ENCODE data around the gene PTPRM. TPM values are rescaled to one million over a fixed set of nuclear protein-coding genes. Genes with fewer than 3 reads are reported as not detected.

Gene PTPRM
- total and polyA plus RNA-seq, 2 experiments from 2014 or later = 30.9 to 62.8 TPM

- 0 out of 2 replicates have a peak, but pooled peaks cover 5% of the 10 kb centered on the region for H3K4me1 ChIP-seq (ENCODE audit: insufficient read depth)
- H3K9me3 ChIP-seq (ENCODE audit: low read depth) = no peaks in the 10 kb centered on the region
- no peaks in the 10 kb centered on the region for H3K9me2 ChIP-seq (ENCODE audit: insufficient read depth)
- no peak for DNase-seq
- no peak overlapping the region for H3K27ac ChIP-seq
- no peaks in the 10 kb centered on the region for H3K36me3 ChIP-seq (ENCODE audit: low read depth)
- in situ Hi-C loops (cut with MboI) = no loop called here
- no peaks in the 10 kb centered on the region for H4K20me1 ChIP-seq (ENCODE audit: insufficient read depth)
- H3K4me2 ChIP-seq (ENCODE audit: unreplicated experiment) = no peak overlapping the region
- no peaks in the 10 kb centered on the region for H3K79me2 ChIP-seq (ENCODE audit: insufficient read depth)
- no peak overlapping the region for H2AFZ ChIP-seq
- WGBS, 2 experiments (ENCODE audit: low coverage in 1 of 2, low lambda C conversion rate in 2 of 2, missing lambda C conversion rate in 2 of 2) = 67 to 70% methylated on average over 3 of the region's 3 CpGs
- no peak overlapping the region for H3K9ac ChIP-seq
- H3K4me3 ChIP-seq = no peak overlapping the region
- no peaks in the 10 kb centered on the region for H3K27me3 ChIP-seq (replicated peaks; ENCODE audit: insufficient read depth)
- TF ChIP-seq EZH2phosphoT487 (IDR thresholded peaks at IDR 0.05; ENCODE audit: insufficient read depth, low read depth) = no peak
- TF ChIP-seq EZH2 (IDR thresholded peaks at IDR 0.05; ENCODE audit: insufficient read depth, poor library complexity, severe bottlenecking) = no peak
- H3F3A ChIP-seq (ENCODE audit: insufficient read depth) = no peaks in the 10 kb centered on the region
Observed at GRCh38 chr18:7931763-7932162, 364.6 kb downstream of the PTPRM start.

DNA sequence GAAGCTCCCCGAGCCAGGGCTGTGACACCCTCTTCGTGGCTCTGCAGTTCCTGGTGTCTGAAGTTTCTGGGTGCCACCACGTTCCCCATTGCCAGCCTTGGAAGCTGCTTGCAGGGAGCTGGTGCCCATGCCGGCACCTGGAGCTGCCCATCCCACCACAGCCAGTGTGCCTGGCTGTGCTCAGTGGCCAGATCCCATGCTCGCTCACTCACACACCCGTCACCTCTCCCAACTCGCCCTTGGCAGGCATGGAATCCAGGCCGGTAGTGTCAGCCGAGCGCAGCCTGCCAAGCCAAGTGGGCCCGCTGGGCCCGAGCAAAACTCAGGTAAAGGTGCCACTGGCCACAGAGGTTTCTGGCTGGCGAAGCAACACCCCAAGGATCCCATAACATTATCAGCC lies 370.2 kb downstream of the PTPRM start:
- no peak for DNase-seq
- Histone ChIP-seq H4K20me1 (ENCODE audit: insufficient read depth) (no peaks in the 10 kb centered on the region), H3K4me1 (ENCODE audit: insufficient read depth) (no peaks in the 10 kb centered on the region), H3K4me3 (no peak overlapping the region), H3F3A (ENCODE audit: insufficient read depth) (no peaks in the 10 kb centered on the region), H3K27ac (no peak overlapping the region), H3K27me3 (replicated peaks; ENCODE audit: insufficient read depth) (no peaks in the 10 kb centered on the region), H3K9me2 (ENCODE audit: insufficient read depth) (no peaks in the 10 kb centered on the region), H2AFZ (no peak overlapping the region), H3K36me3 (ENCODE audit: low read depth) (no peaks in the 10 kb centered on the region), H3K9ac (no peak overlapping the region), H3K4me2 (ENCODE audit: unreplicated experiment) (no peak overlapping the region), H3K9me3 (ENCODE audit: low read depth) (no peaks in the 10 kb centered on the region), H3K79me2 (ENCODE audit: insufficient read depth) (no peaks in the 10 kb centered on the region)
- TF ChIP-seq EZH2 (IDR thresholded peaks at IDR 0.05; ENCODE audit: insufficient read depth, poor library complexity, severe bottlenecking) = no peak
- no peak for TF ChIP-seq EZH2phosphoT487 (IDR thresholded peaks at IDR 0.05; ENCODE audit: insufficient read depth, low read depth)
- in situ Hi-C loops (cut with MboI) = no loop called here
- whole genome bisulfite sequencing, 2 experiments (ENCODE audit: low coverage in 1 of 2, low lambda C conversion rate in 2 of 2, missing lambda C conversion rate in 2 of 2) = 95 to 96% methylated on average over 12 to 13 of the region's 13 CpGs

GRCh38 chr18:7939521-7939920 lies 372.4 kb downstream of the PTPRM start:
- Histone ChIP-seq H3K4me3 (no peak overlapping the region), H3K9me2 (ENCODE audit: insufficient read depth) (no peaks in the 10 kb centered on the region), H3K27ac (no peak overlapping the region), H3K4me2 (ENCODE audit: unreplicated experiment) (no peak overlapping the region), H3K9me3 (ENCODE audit: low read depth) (no peaks in the 10 kb centered on the region), H2AFZ (no peak overlapping the region), H3K79me2 (ENCODE audit: insufficient read depth) (no peaks in the 10 kb centered on the region), H3K27me3 (replicated peaks; ENCODE audit: insufficient read depth) (no peaks in the 10 kb centered on the region), H3K36me3 (ENCODE audit: low read depth) (no peaks in the 10 kb centered on the region), H3K9ac (no peak overlapping the region), H3K4me1 (ENCODE audit: insufficient read depth) (no peaks in the 10 kb centered on the region), H3F3A (ENCODE audit: insufficient read depth) (no peaks in the 10 kb centered on the region), H4K20me1 (ENCODE audit: insufficient read depth) (no peaks in the 10 kb centered on the region)
- TF ChIP-seq EZH2phosphoT487 (IDR thresholded peaks at IDR 0.05; ENCODE audit: insufficient read depth, low read depth) = no peak
- no peak for TF ChIP-seq EZH2 (IDR thresholded peaks at IDR 0.05; ENCODE audit: insufficient read depth, poor library complexity, severe bottlenecking)
- 96 to 97% methylated on average over 5 of the region's 5 CpGs for WGBS, 2 experiments (ENCODE audit: low coverage in 1 of 2, low lambda C conversion rate in 2 of 2, missing lambda C conversion rate in 2 of 2)
- in situ Hi-C loops (cut with MboI) = no loop called here
- DNase-seq = no peak

- Histone ChIP-seq H3K36me3 (ENCODE audit: low read depth) (no peaks in the 10 kb centered on the region), H3K27me3 (replicated peaks; ENCODE audit: insufficient read depth) (no peaks in the 10 kb centered on the region), H3K4me2 (ENCODE audit: unreplicated experiment) (no peak overlapping the region), H3K4me1 (ENCODE audit: insufficient read depth) (peaks cover 7% of the 10 kb centered on the region), H3K9me2 (ENCODE audit: insufficient read depth) (no peaks in the 10 kb centered on the region), H3K9me3 (ENCODE audit: low read depth) (no peaks in the 10 kb centered on the region), H3K4me3 (no peak overlapping the region), H4K20me1 (ENCODE audit: insufficient read depth) (no peaks in the 10 kb centered on the region), H3K79me2 (ENCODE audit: insufficient read depth) (no peaks in the 10 kb centered on the region), H2AFZ (no peak overlapping the region), H3K9ac (no peak overlapping the region), H3K27ac (no peak overlapping the region), H3F3A (ENCODE audit: insufficient read depth) (peaks cover 2% of the 10 kb centered on the region; the same call in 1 of the 2 replicates)
- TF ChIP-seq EZH2phosphoT487 (IDR thresholded peaks at IDR 0.05; ENCODE audit: insufficient read depth, low read depth) = no peak
- no peak for TF ChIP-seq EZH2 (IDR thresholded peaks at IDR 0.05; ENCODE audit: insufficient read depth, poor library complexity, severe bottlenecking)
- WGBS, 2 experiments (ENCODE audit: low coverage in 1 of 2, low lambda C conversion rate in 2 of 2, missing lambda C conversion rate in 2 of 2) = 97% methylated on average over 5 of the region's 5 CpGs
- no peak for DNase-seq
- in situ Hi-C loops (cut with MboI) = no loop called here
Observed at GRCh38 chr18:7940379-7940778, 373.3 kb downstream of the PTPRM start.

- Histone ChIP-seq H3K9ac (no peak overlapping the region), H3K79me2 (ENCODE audit: insufficient read depth) (no peaks in the 10 kb centered on the region), H3K9me2 (ENCODE audit: insufficient read depth) (no peaks in the 10 kb centered on the region), H3K27me3 (replicated peaks; ENCODE audit: insufficient read depth) (no peaks in the 10 kb centered on the region), H3K9me3 (ENCODE audit: low read depth) (no peaks in the 10 kb centered on the region), H3F3A (ENCODE audit: insufficient read depth) (peaks cover 8% of the 10 kb centered on the region; the same call in 1 of the 2 replicates), H3K27ac (no peak overlapping the region), H3K4me3 (no peak overlapping the region), H2AFZ (no peak overlapping the region), H3K4me1 (ENCODE audit: insufficient read depth) (peaks cover 12% of the 10 kb centered on the region), H3K4me2 (ENCODE audit: unreplicated experiment) (no peak overlapping the region), H3K36me3 (ENCODE audit: low read depth) (no peaks in the 10 kb centered on the region), H4K20me1 (ENCODE audit: insufficient read depth) (no peaks in the 10 kb centered on the region)
- 93 to 99% methylated on average over 4 of the region's 4 CpGs for WGBS, 2 experiments (ENCODE audit: low coverage in 1 of 2, low lambda C conversion rate in 2 of 2, missing lambda C conversion rate in 2 of 2)
- no peak for DNase-seq
- in situ Hi-C loops (cut with MboI) = no loop called here
- TF ChIP-seq EZH2phosphoT487 (IDR thresholded peaks at IDR 0.05; ENCODE audit: insufficient read depth, low read depth) = no peak
- TF ChIP-seq EZH2 (IDR thresholded peaks at IDR 0.05; ENCODE audit: insufficient read depth, poor library complexity, severe bottlenecking) = no peak
Observed at GRCh38 chr18:7940971-7941370, 373.9 kb downstream of the PTPRM start.
